ENCODE results near the gene OR52N4.
"Not testable (repeated sequence)": the region's sequence is repeated elsewhere in the genome, so short reads cannot be mapped to it uniquely, and the experiment has no call there.

OR52N4 gene

DNA sequence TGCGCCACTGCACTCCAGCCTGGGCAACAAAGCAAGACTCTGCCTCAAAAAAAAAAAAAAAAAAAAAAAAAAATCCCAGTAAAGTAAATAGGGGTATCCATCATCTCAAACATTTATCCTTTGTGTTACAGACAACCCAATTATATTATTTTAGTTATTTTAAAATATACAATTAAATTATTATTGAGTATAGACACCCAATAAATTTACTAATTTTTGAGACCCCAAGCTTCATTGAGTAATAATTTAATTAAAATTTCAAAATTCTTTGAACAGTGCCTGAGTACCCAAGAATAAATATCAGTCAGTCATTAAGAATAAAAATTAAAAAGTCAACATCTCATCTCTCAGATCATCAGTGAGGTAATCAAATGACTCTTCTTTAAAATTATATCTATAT lies at the start of gene OR52N4:
TSS of gene OR52N4 (plus strand) at position 301 of the 400 bp plus-strand sequence. CDS start 498 bp downstream, outside the sequence.
- DNase-seq (ENCODE audit: low read depth), result no peak

DNA sequence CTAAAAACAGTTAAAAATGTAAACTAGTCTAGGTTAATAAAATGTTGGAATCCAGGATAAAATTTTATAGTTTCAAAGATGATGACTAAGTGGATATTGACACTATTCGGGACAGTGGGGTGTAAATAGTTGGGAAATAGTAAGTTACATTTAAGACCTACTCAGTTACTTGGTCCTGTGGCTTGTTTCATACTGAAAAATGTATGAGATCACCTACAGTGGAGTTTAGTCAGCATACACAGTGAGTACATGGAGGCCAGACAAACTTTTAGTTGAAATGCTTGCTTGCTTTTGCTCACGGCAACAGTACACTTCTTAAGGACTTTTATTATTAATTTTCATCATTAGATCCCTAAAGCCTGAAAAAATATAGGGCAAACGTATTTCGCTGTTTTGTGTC lies 48.4 kb upstream of the OR52N4 start:
- no peak for DNase-seq (ENCODE audit: low read depth)

DNA sequence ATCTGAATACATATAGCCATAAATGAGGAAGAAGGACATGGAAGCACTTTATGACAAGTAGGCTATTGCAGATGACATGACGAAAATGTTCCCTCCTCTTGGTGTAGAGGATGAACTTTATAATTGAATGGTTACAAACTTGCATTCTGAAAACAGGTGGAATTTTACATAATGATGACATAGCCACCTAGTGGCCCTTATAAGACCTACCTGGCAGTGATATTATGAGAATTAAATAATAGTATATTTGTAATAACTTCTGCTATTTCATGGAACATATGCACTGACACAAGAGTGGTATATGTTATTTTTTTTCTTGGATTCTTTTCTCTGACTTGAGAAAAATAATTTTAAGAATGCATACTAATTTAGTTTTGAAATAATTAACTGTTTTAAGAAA lies 41.5 kb upstream of the OR52N4 start:
- DNase-seq (ENCODE audit: low read depth), result peak; percentile 48

DNA sequence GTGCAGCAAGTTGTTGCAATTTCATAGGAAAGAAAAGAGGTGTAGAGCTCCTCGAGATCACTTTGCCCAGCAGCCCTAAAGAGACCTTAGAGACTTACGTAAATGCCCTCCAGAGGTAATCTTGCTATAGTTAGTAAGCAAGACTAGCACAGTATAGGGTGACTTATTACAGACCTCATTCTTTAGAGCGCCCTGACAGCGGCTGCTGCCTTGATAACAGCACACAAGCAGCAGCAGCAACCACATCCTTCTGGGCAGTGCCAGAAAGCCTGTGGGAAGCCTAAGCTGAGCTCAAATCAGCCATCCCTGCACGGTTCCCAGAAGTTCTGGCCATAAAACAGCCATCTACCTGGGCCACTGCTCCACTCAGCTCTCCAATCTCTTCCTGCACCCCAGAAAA lies 40.3 kb upstream of the OR52N4 start:
- DNase-seq (ENCODE audit: low read depth), result no peak

DNA sequence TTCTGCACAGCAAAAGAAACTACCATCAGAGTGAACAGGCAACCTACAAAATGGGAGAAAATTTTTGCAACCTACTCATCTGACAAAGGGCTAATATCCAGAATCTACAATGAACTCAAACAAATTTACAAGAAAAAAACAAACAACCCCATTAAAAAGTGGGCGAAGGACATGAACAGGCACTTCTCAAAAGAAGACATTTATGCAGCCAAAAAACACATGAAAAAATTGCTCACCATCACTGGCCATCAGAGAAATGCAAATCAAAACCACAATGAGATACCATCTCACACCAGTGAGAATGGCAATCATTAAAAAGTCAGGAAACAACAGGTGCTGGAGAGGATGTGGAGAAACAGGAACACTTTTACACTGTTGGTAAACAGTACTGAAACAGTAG lies 37.5 kb upstream of the OR52N4 start:
- DNase-seq (ENCODE audit: low read depth), result not testable (repeated sequence)

DNA sequence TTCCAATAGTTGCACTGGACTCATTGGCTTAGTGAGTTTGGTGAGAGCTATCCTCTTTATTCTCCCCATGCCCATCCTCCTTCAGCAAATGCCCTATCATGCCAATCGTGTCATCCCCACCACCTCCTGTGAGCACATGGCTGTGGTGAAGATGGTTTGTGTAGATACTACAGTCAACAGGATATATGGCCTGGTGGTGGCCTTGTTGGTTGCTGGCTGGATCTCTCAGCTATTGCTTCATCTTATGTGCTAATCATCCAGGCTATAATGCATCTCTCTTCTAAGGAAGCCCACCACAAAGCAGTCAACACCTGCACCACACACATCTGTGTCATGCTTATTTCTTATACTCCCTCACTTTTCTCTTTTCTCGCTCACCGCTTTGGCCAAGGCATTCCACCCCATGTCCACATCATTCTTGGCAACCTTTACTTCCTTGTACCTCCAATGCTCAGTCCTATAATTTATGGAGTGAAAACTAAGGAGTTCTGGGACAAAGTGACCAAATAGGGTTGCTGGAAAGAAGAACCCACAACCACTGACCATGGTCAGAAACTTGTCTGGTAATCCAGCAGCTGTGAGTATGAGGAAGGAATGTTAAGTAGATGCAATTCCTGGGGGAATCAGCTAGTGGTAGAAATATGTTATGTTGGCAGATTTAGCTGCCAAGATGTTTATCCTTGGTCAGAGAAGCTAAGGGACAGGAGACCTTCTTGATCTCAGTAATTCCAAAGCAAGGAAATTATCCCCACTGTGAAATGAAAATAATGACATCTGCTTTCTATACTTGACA lies 34.1 kb upstream of the OR52N4 start:
- no peak for DNase-seq (ENCODE audit: low read depth)

DNA sequence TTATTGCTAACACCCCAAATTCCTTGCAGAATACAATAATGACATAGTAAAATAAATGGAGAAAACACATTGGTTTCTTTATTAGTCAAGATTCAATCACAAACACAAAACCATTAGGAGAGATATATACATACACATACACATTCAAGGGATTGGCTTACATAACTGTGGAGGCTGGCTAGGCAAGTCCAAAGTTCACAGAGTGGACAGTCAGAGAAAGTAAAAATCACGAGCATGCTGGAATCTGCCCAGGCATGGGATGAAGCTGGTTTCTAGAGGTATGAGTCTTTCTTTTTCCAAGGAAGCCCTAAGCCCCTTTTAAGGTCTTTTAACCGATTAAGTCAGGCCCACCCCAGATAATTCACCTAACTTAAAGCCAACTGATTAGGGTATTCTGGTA lies 31.4 kb upstream of the OR52N4 start:
- no peak for DNase-seq (ENCODE audit: low read depth)

DNA sequence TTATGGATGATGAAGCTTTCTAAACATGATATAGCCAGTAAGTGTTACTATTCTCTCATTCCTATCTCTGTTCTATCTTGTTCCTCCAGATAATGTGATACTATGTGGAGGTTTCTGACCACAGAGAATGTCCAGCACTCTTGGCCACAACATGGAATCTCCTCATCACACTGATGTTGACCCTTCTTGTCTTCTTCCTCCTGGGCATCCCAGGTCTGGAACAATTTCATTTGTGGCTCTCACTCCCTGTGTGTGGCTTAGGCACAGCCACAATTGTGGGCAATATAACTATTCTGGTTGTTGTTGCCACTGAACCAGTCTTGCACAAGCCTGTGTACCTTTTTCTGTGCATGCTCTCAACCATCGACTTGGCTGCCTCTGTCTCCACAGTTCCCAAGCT lies 27.7 kb upstream of the OR52N4 start:
- DNase-seq (ENCODE audit: low read depth), result no peak

DNA sequence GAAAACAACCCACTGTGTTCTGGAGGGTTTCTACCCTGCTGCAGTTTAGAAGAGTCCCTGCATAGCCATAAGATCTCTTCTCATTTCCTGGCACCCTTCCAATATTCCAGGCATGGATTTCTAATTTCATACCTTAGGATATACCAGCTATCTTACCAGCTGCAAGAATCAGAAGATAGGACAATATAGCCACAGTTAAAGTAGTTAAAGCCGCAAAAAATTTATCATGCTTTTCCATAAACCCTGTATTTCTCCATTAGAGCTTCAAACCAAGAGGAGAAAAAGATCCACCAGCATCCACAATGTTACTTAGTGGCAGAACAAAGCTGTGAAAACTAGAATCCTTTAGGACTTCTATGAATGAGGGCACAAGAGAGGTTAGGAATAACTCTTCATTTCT lies 26.4 kb upstream of the OR52N4 start:
- no peak for DNase-seq (ENCODE audit: low read depth)

DNA sequence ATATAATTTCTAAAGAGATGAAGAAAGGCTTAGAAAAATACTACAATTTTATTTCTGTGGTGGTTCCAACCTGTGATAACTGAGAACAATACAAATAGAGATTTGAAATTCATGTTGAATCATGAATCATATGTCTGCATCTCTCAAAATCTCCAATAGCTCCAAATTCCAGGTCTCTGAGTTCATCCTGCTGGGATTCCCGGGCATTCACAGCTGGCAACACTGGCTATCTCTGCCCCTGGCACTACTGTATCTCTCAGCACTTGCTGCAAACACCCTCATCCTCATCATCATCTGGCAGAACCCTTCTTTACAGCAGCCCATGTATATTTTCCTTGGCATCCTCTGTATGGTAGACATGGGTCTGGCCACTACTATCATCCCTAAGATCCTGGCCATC lies 17.6 kb upstream of the OR52N4 start, which contains the start of gene OR56B1:
TSS of gene OR56B1 (plus strand) at position 53 of the 400 bp plus-strand sequence. CDS start at position 122, 69 bp downstream.
- no peak for DNase-seq (ENCODE audit: low read depth)

DNA sequence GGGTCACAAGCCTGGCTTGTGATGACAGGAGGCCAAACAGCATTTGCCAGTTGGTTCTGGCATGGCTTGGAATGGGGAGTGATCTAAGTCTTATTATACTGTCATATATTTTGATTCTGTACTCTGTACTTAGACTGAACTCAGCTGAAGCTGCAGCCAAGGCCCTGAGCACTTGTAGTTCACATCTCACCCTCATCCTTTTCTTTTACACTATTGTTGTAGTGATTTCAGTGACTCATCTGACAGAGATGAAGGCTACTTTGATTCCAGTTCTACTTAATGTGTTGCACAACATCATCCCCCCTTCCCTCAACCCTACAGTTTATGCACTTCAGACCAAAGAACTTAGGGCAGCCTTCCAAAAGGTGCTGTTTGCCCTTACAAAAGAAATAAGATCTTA lies 17.0 kb upstream of the OR52N4 start:
- no peak for DNase-seq (ENCODE audit: low read depth)

DNA sequence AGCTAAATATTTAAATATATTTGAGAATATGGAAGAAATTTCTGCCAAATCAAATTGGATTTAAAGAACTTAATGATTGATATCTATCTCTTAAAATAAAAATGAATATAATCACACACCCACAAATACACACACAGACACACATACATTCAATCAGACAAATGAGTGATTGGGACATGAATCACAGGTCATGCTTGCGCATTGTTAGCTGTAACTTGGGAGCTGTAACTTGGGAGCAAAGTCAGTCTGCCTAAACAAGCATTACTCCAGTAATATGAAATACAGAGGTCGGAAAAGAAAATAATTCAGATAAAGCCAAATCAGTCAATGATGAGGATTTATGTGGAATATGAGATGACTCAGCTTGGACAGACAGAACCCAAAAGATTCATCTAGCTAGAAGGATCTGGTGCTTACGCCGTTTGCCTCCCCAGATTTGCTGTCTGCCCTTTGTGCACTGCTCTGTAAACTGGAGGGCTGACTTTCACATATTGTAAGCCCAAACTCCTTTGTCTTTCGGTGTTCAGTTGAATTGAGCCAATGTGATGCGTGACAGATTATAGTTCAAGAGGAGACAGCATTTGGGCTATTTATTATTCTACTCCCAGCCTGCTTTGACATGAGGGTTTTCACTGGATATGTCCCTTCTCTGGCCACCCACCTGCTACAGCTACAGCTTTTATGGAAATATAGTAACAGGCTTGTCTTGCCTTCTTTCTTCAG lies 16.2 kb upstream of the OR52N4 start:
- DNase-seq (ENCODE audit: low read depth), result no peak

DNA sequence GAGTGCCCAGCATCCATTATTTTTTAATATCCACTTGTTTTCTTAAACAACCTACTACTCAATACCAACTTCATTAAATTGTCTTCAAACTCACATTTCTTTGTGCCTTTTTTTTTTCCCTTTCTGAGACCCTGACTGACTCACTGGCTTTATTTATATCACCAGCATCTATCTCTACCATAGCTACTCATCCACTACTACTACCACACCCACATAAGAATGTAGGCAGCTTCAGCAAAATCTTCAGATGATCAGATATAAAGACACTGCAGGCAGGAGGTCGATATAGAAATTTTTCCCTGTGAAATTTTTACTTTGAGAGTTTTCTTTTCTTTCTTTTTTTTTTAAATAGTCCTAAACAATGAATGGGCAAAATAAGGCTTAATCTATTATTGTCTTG lies 15.6 kb upstream of the OR52N4 start:
- DNase-seq (ENCODE audit: low read depth), result no peak

DNA sequence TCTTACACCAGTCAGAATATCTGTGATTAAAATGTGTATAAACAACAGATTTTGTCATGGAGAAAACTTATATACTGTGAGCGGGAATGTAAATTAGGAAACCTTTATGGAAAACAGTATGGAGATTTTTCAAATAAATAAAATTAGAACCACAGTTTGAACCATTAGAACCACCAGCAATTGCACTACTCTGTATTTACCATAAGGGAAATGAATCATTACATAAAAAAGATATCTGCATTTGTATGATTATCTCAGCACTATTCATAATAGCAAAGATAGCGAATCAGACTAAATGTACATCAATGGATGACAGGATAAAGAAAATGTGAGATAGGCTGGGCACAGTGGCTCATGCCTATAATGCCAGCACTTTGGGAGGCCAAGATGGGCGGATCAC lies 7.4 kb upstream of the OR52N4 start:
- DNase-seq (ENCODE audit: low read depth), result no peak

DNA sequence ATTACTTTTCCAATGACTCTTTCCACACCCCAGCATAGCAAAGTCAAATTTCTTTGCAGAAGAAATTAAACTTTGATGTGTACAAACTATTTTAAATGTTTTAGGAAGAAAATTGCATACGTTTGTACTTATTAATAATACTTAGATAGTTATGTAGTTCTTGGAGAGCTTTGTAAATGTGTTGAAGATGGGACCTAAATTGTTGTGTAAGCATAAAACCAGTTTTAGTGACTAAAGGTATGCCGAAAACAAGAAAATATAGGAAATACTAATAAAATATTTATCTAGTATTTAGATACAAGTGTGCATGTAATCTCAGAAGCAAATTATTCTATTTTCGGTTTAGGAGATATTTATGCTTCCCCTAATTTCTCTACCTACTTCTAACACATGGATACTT lies 4.2 kb upstream of the OR52N4 start:
- DNase-seq (ENCODE audit: low read depth), result no peak

DNA sequence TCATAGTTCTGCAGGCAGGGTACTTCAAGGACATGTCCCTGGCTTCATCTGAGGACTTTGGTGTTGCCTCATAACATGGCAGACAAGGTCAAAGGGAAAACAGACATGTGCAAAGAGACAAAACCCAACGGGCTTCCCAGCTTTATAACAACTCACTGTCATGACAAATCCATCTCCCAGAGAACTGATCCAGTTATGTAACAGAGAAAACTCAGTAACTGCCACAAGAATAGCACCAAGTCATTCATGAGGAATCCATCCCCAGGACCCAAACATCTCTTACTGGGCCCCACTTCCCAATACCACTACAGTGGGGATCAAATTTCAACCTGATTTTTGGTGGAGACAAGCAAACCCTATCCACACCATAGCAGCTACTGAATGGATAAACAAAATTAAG lies 13.0 kb downstream of the OR52N4 start:
- DNase-seq (ENCODE audit: low read depth), result no peak

DNA sequence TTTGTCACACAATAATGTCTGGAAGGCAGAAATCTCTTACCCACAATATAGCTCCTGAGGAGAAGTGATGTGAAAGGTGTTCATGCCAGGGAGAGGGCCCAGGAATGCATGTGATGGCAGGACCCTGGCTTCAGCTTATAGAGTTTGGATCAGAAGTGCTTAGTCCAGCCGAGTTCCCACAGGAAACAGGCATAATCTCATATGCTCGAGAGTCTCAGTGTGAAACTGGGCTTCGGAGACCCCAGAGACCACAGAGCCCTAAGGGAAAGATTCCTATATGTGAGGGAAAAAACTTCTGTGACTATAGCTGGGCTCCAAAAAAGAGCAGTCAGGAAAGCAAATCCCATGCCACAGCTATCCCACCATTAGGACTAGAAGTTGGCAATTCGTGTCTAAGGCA lies 29.2 kb downstream of the OR52N4 start, which contains the start of gene OR52N5:
TSS of gene OR52N5 (minus strand) at position 101 of the 400 bp plus-strand sequence. CDS start 4,721 bp downstream, outside the sequence.
- no peak for DNase-seq (ENCODE audit: low read depth)

DNA sequence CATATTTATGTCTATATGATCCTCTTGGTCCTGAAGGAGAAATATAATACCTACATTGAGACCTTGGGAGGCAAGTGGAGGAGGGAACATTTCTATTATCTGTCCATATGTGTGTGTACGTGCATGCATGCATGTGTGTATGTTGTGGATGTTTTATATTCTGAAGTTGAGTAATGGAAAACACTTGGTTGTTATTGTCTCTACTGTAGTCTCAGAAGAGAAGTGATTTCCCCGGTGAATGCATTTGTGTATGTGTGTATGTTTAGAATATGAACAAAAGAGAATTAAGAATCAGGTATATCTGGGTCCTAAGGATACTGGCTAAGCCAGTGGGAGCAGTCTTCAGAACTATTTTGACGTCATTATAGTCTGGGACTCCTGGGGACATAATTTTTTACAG lies 37.1 kb downstream of the OR52N4 start, which contains the start of gene OR52N1:
TSS of gene OR52N1 (minus strand) at position 101 of the 400 bp plus-strand sequence. CDS start 2,449 bp downstream, outside the sequence.
- no peak for DNase-seq (ENCODE audit: low read depth)

DNA sequence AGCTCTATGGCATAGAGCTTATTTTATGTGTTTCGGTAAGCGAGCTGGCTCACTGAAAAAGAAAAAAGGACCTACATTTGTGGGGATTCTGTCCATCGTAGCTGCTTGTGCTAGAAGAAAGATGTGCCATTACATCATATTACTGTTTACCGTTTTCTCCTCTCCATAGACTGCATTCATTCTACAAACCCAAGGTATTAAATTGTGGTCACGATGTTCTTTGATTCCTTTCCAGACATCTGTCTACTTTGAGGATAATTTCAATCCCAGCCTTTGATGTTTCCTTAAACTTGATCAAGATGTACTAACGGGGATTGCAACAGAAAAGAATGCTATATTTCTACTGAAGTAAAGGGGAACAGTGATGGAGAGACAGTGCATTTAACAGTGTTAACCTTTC lies 42.5 kb downstream of the OR52N4 start:
- no peak for DNase-seq (ENCODE audit: low read depth)

DNA sequence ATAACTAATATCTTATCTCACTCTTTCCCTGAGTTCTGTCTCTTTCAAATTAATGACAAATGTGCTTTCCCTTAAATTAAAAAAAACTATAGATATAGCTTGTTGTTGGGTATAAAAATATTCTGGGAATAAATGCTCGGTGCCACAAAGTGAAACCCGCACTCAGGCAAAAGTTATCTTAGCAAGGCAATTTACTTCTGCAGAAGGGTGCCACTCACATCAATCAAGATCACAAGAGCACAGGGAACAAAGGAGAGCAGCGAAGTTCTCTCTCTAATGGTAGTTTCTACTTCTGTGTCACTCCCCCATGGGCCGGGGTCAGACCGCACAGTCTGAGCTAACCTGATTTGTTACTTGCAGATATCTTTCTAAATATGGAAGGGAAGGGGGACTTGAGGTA lies 49.9 kb downstream of the OR52N4 start:
- DNase-seq (ENCODE audit: low read depth), result no peak
